A204.1 (cell line): Measurements from ENCODE around the gene ZNF561.
A peak's percentile ranks its signal among the peaks of the same experiment; 100 is the strongest.
"Not testable (repeated sequence)": the region's sequence is repeated elsewhere in the genome, so short reads cannot be mapped to it uniquely, and the experiment has no call there.

ENCODE experiments used
- FAIRE-seq: peaks from 2 replicates; lab custom pipeline; 2012; peaks lifted over from hg19 to GRCh38; lab: Jason Lieb, UNC

Gene ZNF561

DNA sequence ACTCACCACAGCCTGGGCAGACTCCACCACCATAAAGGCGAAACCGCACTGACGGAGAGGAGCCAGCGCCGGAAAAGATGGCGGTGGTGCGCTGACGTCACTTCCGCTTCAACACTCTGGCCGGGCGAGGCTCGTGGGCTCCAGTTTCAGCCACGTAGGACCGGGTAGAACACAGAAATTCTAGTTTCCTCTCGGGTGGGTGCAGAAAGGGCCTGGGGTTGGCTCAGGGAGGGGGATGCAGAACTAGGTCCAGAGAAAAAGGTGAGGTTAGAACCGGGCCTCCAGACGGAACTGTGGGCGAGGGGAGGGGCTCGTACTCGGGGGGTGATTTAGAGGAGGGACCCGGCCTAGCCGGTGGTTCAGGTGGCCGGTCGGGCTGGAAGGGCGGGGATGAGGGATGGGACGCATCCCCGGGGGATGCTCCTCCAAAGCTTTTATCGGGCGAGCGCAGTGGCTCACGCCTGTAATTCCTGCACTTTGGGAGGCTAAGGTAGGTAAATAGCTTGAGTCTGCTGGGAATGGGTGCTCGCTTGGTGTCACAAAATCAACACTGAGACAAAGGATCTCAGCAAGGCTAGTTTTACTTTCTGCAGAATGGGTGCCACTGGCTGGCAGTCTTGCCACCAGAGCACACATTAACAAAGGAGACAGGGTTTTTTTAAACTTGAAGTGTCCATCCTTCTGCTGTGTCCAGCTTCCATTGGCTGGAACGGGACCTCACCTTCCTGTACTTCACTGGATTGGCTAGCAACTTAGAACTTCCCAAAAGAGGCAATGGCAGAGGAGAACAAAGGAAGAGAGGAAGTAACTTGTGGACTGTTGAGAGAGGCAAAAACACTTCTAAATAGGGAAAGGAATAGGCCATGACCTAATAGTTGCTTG lies at the start of gene ZNF561:
Gene ZNF561, minus strand, starts transcription at position 77 of the 882 bp plus-strand sequence. CDS start 1,776 bp downstream, outside the sequence.
- peak; percentile 61 for FAIRE-seq

DNA sequence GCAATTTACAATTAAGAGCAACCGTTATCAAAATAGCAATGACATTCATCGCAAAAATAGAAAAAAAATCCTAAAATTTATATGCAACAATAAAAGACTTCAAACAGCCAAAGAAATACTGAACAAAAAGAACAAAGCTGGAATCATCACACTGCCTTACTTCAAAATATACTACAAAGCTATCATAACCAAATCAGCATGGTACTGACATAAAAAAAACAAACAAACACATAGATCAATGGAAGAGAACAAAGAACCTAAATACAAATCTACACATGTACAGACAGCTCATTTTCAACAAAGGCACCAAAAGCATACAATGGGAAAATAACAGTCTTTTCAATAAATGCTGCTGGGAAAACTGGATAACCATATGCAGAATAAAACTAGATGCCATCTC lies 47.5 kb upstream of the ZNF561 start:
- FAIRE-seq = no peak

DNA sequence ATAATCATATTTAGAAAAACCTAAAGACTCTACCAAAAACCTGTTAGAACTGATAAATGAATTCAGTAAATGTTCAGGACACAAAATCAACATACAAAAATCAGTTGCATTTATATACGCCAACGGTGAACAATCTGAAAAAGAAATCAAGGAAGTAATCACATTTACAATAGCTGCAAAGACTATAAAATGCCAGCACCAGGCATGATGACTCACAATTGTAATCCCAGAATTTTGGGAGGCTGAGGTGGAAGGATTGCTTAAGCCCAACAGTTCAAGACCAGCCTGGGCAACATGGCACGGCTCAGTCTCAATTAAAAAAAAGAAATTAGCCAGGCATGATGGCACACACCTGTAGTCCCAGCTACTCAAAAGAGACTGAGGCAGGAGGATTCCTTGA lies 46.9 kb upstream of the ZNF561 start:
- no peak for FAIRE-seq

DNA sequence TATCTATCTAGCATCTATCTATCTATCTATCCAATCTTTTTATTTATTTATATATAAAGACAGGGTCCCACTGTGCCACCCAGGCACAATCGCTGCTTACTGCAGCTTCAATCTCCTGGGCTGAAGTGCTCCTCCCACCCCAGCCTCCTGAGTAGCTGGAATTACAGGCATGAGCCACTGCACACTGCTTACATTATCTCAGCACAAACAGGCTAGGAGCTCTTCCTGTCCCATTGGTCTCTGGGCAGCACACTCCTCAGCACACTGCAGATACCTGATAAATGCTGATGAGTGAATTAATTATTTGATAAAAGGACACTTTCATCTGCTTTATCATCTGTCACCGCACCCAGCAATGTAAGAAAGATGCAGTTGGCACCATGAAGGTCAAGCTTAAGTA lies 37.7 kb upstream of the ZNF561 start:
- FAIRE-seq = no peak

DNA sequence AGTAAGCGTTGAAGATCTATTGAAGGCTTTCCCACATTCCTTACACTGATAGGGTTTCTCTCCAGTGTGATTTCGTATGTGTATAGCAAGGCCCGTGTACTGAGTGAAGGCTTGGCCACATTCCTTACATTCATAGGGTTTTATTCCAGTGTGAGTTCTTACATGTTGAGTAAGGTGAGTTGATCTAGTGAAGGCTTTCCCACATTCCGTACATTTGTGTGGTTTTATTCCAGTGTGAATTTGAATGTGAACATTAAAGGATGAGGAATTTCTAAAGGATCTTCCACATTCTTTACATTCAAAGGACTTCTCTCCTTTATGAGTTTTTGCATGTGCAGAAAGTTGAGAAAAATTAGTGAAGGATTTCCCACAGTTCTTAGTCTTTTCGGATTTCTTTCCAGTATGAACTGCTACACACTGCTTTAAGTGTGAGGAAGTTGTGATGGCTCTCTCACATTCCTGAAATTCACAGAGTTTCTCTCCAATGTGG lies 32.1 kb upstream of the ZNF561 start:
- FAIRE-seq = not testable (repeated sequence)

DNA sequence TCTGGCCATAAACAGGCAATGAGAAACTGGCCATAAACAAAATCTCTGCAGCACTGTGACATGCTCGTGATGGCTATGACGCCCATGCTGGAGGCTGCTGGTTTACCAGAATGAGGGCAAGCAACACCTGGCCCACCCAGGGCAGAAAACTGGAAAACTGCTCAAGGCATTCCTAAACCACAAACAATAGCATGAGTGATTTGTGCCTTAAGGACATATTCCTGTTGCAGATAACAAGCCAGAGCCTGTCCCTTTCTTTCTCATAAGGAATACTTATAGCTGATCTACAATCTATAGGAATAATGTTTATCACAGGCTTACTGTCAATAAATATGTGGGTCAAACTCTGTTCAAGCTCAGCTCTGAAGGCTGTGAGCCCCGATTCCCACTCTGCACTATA lies 30.4 kb upstream of the ZNF561 start:
- not testable (repeated sequence) for FAIRE-seq

DNA sequence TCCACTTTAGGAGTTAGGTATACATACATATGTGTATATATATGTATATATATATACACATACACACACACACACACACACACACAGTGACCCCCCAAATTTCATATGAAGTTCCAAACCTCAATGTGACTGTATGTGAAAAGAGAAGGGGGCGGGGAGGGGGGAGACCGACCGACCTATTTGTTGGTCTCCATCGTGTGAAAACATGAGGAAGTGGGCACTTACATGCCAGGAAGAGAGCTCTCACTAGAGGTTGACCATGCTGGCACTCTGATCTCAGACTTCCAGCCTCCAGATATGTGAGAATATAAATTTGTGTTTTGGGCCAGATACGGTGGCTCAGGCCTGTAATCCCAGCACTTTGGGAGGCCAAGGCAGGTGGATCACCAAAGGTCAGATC lies 29.3 kb upstream of the ZNF561 start:
- FAIRE-seq = no peak

DNA sequence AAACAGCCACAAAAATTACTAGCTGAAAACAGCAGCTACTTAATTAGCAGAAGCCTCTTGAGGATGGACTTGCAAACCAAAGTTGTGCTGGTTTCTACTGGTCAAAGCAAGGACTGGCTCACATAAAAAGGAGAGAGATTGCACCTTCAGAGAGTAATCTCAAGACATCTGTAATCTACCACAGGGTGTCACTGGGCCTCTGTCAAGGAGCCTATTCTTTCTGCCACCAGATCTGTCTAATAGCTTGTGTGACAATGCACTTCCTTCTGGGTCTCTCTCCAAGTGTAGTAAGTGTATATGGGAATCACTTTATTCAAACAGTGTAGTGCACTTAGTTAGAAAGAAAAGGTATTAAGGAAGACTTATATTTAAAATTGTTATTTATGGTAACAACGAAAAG lies 24.4 kb upstream of the ZNF561 start:
- FAIRE-seq = no peak

DNA sequence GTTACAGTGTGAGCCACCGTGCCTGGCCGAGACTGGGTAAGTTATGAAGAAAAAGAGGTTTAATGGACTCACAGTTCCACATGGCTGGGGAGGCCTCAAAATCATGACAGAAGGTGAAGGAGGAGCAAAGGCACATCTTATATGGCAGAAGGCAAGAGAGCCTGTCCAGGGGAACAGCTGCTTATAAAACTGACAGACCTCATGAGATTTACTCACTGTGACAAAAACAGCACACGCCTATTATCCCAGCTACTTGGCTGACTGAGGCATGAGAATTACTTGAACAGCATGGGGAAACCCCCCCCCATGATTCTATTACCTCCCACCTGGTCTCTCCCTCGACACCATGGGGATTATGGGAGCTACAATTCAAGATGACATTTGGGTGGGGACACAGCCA lies 23.4 kb upstream of the ZNF561 start:
- FAIRE-seq = no peak

DNA sequence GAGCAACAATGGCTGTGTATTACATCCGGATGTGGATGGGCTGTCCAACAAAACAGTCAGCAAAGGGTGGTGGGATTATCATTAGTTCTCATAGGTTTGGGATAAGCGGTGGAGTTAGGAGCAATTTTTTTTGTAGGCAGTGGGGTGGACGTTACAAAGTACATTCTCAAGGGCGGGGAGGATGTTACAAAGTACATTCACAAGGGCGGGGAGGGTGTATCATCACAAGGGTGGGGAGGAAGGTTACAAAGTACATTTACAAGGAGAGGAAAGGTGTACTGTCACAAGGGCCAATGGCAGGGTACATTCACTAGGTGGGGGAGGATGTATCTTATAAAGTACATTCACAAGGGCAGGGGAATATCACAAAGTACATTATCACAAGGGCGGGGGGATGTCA lies 20.8 kb upstream of the ZNF561 start:
- no peak for FAIRE-seq

DNA sequence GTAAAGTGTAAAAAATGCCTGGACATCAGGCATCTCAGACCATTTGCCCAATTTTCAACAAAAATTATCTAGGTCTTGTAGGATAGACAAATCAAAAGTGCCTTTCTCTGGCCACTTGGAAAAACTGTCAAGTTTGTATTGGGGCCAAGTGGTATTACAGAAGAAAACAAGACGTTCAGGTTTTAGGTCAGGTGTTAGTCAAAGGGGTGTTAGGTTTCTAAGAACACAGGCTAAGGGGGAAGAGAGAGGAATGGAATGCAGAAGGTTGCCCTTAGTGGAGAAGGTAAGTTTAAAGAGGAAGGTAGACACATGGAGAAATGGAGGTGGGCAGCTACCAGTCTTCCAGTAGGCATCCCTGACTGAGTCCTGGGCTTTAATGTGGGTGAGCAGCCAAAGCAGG lies 19.9 kb upstream of the ZNF561 start:
- no peak for FAIRE-seq

DNA sequence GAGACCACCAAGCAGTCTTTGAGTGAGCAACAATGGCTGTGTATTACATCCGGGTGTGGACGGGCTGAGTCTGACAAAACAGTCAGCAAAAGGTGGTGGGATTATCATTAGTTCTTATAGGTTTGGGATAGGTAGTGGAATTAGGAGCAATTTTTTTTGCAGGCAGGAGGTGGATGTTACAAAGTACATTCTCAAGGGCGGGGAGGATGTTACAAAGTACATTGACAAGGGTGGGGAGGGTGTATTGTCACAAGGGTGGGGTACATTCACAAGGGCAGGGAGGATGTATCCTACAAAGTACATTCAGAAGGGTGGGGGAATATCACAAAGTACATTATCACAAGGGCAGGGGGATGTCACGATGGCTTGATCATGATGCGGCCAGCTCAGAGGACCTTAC lies 15.0 kb upstream of the ZNF561 start:
- FAIRE-seq = no peak

DNA sequence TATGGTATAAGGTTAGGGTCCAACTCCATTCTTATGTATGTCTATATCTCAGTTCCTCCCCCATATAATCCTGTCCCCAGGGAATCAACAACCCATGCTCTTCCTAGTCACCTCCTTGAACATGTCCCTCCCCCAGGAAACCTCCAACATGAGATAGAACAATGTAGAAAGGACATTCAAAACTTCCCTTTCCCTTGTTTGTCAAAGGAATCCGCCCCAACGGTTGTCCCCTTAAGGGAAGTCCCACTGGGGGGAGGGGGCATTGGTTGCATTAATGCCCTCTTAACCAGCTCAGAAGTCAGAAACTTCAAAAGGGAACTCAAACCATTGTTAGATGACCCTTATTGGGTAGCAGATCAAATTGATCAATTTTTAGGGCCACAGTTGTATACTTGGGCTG lies 6.8 kb upstream of the ZNF561 start:
- FAIRE-seq = no peak

DNA sequence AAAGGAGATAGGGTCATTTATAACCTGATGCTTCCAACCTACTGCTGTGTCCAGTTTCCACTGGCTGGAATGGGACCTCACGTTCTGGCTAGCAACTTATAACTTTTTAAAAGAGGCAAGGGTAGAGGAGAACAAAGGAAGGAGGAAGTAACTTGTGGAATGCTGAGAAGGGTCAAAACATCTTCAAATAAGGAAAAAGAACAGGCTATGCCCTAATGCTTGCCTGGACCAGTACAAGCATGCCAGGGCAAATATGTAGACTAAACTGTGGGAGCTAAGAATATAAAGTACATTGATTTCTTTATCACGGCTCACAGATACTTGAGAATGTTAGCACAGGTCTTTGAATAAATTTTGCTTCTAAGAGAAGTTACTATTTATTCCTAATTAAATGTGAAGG lies 1.5 kb upstream of the ZNF561 start:
- FAIRE-seq = no peak

DNA sequence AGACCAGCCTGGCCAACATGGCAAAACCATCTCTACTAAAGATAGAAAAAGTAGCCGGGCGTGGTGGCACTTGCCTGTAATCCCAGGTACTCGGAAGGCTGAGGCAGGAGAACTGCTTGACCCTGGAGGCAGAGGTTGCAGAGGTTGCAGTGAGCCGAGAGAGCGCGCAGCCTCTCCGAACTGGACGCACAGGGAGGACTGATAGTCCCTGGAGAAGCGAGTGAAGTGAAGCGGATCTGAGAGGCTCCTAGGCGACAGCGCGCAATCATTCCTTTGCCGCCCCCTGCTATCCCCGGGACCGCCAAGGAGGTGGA lies 233 bp downstream of the ZNF561 start:
- FAIRE-seq = no peak

DNA sequence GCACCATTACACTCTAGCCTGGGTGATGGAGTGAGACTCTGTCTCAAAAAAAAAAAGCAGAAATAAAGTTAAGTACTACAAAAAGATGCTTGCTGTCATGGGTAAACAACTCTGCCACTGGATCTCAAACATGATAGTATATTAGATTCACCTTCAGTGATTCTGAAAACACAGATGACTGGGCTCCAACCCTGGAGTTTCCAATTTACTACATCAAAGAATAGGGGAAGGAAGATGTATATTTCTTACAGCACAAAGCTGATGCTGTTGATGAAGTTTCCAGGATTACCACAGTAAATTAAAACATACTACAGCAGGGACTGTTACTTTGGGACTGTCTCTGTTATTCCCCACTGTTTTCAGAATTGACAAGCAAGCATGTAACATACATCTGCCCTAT lies 5.2 kb downstream of the ZNF561 start:
- no peak for FAIRE-seq

DNA sequence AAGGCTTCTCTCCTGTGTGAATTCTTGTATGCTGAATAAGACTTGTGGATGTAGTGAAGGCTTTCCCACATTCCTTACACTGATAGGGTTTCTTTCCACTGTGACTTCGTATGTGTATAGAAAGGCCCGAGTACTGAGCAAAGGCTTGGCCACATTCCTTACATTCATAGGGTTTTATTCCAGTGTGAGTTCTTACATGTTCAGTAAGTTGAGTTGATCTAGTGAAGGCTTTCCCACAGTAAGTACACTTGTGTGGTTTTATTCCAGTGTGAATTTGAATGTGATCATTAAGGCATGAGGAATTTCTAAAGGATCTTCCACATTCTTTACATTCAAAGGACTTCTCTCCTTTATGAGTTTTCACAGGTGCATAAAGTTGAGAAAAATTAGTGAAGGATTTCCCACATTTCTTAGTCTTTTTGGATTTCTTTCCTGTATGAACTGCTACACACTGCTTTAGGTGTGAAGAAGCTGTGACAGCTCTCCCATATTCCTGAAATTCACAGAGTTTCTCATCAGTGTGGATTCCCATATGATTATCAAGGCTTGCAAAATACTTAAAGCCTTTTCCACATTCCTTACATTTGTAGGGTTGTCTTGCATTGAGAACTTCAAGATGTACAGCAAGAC lies 10.4 kb downstream of the ZNF561 start:
- no peak for FAIRE-seq

DNA sequence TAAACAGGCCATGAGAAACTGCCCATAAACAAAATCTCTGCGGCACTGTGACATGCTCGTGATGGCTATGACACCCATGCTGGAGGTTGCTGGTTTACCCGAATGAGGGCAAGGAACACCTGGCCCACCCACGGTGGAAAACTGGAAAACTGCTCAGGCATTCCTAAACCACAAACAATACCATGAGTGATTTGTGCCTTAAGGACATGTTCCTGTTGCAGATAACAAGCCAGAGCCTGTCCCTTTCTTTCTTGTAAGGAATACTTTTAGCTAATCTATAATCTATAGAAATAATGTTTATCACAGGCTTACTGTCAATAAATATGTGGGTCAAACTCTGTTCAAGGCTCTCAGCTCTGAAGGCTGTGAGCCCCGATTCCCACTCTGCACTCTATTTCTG lies 12.1 kb downstream of the ZNF561 start:
- no peak for FAIRE-seq

DNA sequence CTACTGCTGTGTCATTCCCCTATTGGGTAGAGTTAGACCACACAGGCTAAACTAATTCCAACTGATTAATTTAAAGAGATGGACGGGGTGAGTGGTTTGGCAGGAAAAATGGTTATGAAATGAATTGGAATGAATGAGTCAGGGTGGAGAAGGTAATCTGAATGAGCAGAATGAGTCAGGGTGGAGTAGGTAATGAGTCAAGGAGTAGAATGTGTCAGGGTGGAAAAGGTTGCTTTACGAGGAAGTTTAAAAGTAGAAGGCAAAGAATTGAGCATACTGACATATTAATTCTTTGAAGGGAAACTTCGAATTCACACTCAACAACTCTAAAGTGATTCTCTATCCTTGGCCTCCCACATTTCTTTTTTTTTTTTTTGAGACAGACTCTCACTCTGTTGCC lies 24.0 kb downstream of the ZNF561 start:
- no peak for FAIRE-seq

DNA sequence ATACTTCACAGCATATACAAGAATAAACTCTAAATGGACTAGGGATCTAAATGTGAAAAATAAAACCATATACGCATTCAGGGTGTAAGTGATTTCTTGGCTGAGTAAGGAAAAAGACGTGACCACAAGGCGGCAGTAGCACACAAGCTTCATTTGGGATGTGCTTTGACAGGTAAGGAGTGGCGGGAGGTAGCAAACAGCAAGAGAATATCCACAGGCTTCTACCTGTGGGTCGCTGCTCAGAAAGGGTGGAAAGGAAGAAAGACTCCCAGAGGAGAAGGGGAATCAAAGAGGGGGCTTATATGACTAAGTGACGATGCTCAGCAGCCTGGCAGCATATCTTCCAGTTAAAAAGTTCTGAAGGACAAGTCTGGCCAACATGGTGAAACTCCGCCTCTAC lies 34.3 kb downstream of the ZNF561 start:
- peak; percentile 59 for FAIRE-seq

DNA sequence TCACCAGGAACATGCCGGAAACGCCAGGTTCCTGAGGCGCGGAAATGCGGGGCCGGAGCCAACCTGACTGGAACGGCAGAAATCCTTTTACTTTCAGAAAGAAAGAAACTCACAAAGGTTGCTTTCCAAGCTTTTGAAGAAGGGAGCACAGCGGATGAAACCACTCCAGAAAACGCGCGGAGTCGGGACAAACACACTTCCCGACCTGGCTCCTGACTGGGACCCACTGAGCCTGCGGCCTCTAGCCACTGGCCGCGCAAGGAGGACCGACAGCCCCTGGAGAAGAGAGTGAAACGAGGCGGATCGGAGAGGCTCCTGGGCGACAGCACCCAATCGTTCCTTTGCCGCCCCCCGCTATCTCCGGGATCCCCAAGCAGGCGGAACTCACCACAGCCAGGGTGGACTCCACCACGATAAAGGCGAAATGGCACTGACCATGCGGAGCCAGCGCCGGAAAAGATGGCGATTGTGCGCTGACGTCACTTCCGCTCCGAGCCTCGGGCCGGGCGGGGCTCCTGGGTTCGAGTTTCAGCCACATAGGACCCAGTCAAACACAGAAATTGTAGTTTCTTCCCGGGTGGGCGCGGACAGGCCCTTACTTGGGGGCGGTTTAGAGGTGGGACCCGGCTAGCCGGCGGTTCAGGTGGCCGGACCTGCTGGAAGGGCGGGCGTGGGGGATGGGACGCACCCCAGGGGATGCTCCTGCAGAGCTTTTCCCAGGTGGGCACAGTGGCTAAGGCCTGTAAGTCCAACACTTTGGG lies 36.8 kb downstream of the ZNF561 start, which contains the start of gene ZNF121:
Gene ZNF121, minus strand, starts transcription at position 432 of the 761 bp plus-strand sequence. CDS start 16,407 bp downstream, outside the sequence.
- no peak for FAIRE-seq

DNA sequence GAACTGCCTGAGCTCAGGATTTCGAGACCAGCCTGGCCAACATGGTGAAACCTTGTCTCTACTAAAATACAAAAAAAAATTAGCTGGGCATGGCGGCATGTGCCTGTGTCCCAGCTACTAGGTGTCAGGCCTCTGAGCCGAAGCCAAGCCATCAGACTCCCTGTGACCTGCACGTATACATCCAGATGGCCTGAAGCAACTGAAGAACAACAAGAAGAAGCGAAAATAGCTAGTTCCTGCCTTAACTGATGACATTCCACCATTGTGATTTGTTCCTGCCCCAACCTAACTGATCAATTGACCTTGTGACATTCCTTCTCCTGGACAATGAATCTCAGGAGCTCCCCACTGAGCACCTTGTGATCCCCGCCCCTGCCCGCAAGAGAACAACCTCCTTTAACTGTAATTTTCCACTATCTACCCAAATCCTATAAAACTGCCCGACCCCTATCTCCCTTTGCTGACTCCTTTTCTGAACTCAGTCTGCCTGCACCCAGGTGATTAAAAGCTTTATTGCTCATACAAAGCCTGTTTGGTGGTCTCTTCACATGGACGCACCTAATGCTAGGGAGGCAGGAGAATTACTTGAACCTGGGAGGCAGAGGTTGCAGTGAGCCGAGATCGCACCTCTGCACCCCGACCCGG lies 38.8 kb downstream of the ZNF561 start:
- not testable (repeated sequence) for FAIRE-seq
